ENCODE results near the gene CDK5RAP3. TPM values are rescaled to one million over a fixed set of nuclear protein-coding genes. Genes with fewer than 3 reads are reported as not detected.

Gene CDK5RAP3
- polyA plus RNA-seq, result 26.8 and 49.8 TPM in 2 replicates

GRCh38 chr17:47970725-47971499, at the start of gene CDK5RAP3:
CDK5RAP3 (plus strand) TSS chr17:47971113; CDS start chr17:47971147, 34 bp downstream.

GRCh38 chr17:47941246-47942095, 29.4 kb upstream of the CDK5RAP3 start, which contains the start of gene PNPO:
PNPO (plus strand) TSS chr17:47941571; CDS start chr17:47941676, 105 bp downstream.

GRCh38 chr17:47957591-47958490, 13.1 kb upstream of the CDK5RAP3 start, which contains the start of gene PRR15L:
PRR15L (minus strand) TSS chr17:47957883; CDS start chr17:47953234, 4,649 bp downstream.

Other genes starting within 250 kb of the CDK5RAP3 start
- not detected in 2 replicates for gene TBX21, start 237.9 kb upstream of the CDK5RAP3 start, polyA plus RNA-seq
- gene OSBPL7, start 149.3 kb upstream of the CDK5RAP3 start, polyA plus RNA-seq, result 0.67 and 0.90 TPM in 2 replicates
- 21.8 and 31.4 TPM in 2 replicates for gene MRPL10, start 139.6 kb upstream of the CDK5RAP3 start, polyA plus RNA-seq
- gene LRRC46, start 139.4 kb upstream of the CDK5RAP3 start, polyA plus RNA-seq, result 6.0 TPM in 1 of 2 replicates, not detected in the other
- 0.58 and 1.3 TPM in 2 replicates for gene SCRN2, start 129.8 kb upstream of the CDK5RAP3 start, polyA plus RNA-seq
- not detected in 2 replicates for gene SP6, start 120.0 kb upstream of the CDK5RAP3 start, polyA plus RNA-seq
- gene SP2, start 74.9 kb upstream of the CDK5RAP3 start, polyA plus RNA-seq, result 2.1 and 3.0 TPM in 2 replicates
- 14.7 and 43.6 TPM in 2 replicates for gene PNPO, start 29.5 kb upstream of the CDK5RAP3 start, polyA plus RNA-seq
- gene PRR15L, start 13.2 kb upstream of the CDK5RAP3 start, polyA plus RNA-seq, result not detected in 2 replicates
- gene COPZ2, start 66.7 kb downstream of the CDK5RAP3 start, polyA plus RNA-seq, result 3.9 TPM in 1 of 2 replicates, not detected in the other
- 24.4 and 28.8 TPM in 2 replicates for gene NFE2L1, start 77.2 kb downstream of the CDK5RAP3 start, polyA plus RNA-seq
- 32.0 and 35.2 TPM in 2 replicates for gene CBX1, start 130.4 kb downstream of the CDK5RAP3 start, polyA plus RNA-seq
- 2.3 and 2.4 TPM in 2 replicates for gene SNX11, start 136.7 kb downstream of the CDK5RAP3 start, polyA plus RNA-seq

Measured in Purkinje cell (primary cell).